Measurements from ENCODE around the gene FRYL. TPM values are rescaled to one million over a fixed set of nuclear protein-coding genes. Genes with fewer than 3 reads are reported as not detected.
A peak's percentile ranks its signal among the peaks of the same experiment; 100 is the strongest.
"Not testable (repeated sequence)": the region's sequence is repeated elsewhere in the genome, so short reads cannot be mapped to it uniquely, and the experiment has no call there.

The FRYL gene
- total RNA-seq, 1 donor = 44.0 TPM

GRCh38 chr4:48748949-48749596 is 31.0 kb downstream of the FRYL start:
- DNase-seq (ENCODE audit: low read depth) = no peak
- TF ChIP-seq CTCF (IDR thresholded peaks at IDR 0.05; ENCODE audit: insufficient read depth, low read depth, low read length) = no peak
- H3K4me3 ChIP-seq (ENCODE audit: low read depth, low read length) = no peak overlapping the region

GRCh38 chr4:48746608-48747362 is 33.3 kb downstream of the FRYL start:
- no peak overlapping the region for H3K4me3 ChIP-seq (ENCODE audit: low read depth, low read length)
- no peak for DNase-seq (ENCODE audit: low read depth)
- TF ChIP-seq CTCF (IDR thresholded peaks at IDR 0.05; ENCODE audit: insufficient read depth, low read depth, low read length) = no peak

GRCh38 chr4:48745223-48745622 is 34.9 kb downstream of the FRYL start:
- not testable (repeated sequence) for DNase-seq (ENCODE audit: low read depth)

GRCh38 chr4:48742412-48742811 is 37.7 kb downstream of the FRYL start:
- DNase-seq (ENCODE audit: low read depth) = no peak
- TF ChIP-seq CTCF (IDR thresholded peaks at IDR 0.05; ENCODE audit: insufficient read depth, low read depth, low read length) = no peak
- no peak overlapping the region for H3K4me3 ChIP-seq (ENCODE audit: low read depth, low read length)

More at GRCh38 chr4:48745223-48745622, 34.9 kb downstream of the FRYL start:
- H3K4me3 ChIP-seq (ENCODE audit: low read depth, low read length) = not testable (repeated sequence)

GRCh38 chr4:48739560-48740019 is 40.5 kb downstream of the FRYL start:
- H3K4me3 ChIP-seq (ENCODE audit: low read depth, low read length) = no peak overlapping the region
- no peak for TF ChIP-seq CTCF (IDR thresholded peaks at IDR 0.05; ENCODE audit: insufficient read depth, low read depth, low read length)
- DNase-seq (ENCODE audit: low read depth) = peak; percentile 30

GRCh38 chr4:48738856-48739255 is 41.2 kb downstream of the FRYL start:
- H3K4me3 ChIP-seq (ENCODE audit: low read depth, low read length) = no peak overlapping the region
- TF ChIP-seq CTCF (IDR thresholded peaks at IDR 0.05; ENCODE audit: insufficient read depth, low read depth, low read length) = no peak
- no peak for DNase-seq (ENCODE audit: low read depth)

GRCh38 chr4:48728906-48729496 is 51.1 kb downstream of the FRYL start:
- not testable (repeated sequence) for DNase-seq (ENCODE audit: low read depth); H3K4me3 ChIP-seq (ENCODE audit: low read depth, low read length)
